Glutamatergic neuron (in vitro differentiated cells): Measurements from ENCODE around the gene ADGRD1. TPM values are rescaled to one million over a fixed set of nuclear protein-coding genes. Genes with fewer than 3 reads are reported as not detected.

Source experiments
- DNase-seq: peaks from one replicate; pipeline ENCODE4 v3.0.0; 2022
- H3K27ac Mint-ChIP-seq: one replicate; pipeline ENCODE4 v1.8.0; 2020; ENCODE audit warnings: mild to moderate bottlenecking, mixed read lengths, inconsistent platforms; ENCODE audit not compliant: unreplicated experiment
- H3K27me3 Mint-ChIP-seq: one replicate; pipeline ENCODE4 v1.8.0; 2020; ENCODE audit warnings: mild to moderate bottlenecking, moderate library complexity, mixed read lengths, inconsistent platforms; ENCODE audit not compliant: unreplicated experiment
- H3K36me3 Mint-ChIP-seq: one replicate; pipeline ENCODE4 v1.8.0; 2020; ENCODE audit warnings: mild to moderate bottlenecking, mixed read lengths, inconsistent platforms; ENCODE audit not compliant: unreplicated experiment
- H3K4me1 Mint-ChIP-seq: one replicate; pipeline ENCODE4 v1.8.0; 2020; ENCODE audit warnings: mild to moderate bottlenecking, low read depth, mixed read lengths, inconsistent platforms; ENCODE audit not compliant: unreplicated experiment
- H3K4me3 Mint-ChIP-seq: one replicate; pipeline ENCODE4 v1.8.0; 2020; ENCODE audit warnings: mild to moderate bottlenecking, mixed read lengths, inconsistent platforms; ENCODE audit not compliant: unreplicated experiment
- H3K9me3 Mint-ChIP-seq: one replicate; pipeline ENCODE4 v1.8.0; 2020; ENCODE audit warnings: mild to moderate bottlenecking, moderate library complexity, mixed read lengths, inconsistent platforms; ENCODE audit not compliant: unreplicated experiment
- total RNA-seq: library from RNA; stranded (reverse); fragmentation: NEBNext Ultra II Directional; extraction: Animal tissue kit (Norgen Biotek cat#: 25700); gene quantifications from one replicate; pipeline ENCODE4 v1.2.1, GENCODE V29; 2021; ENCODE audit not compliant: unreplicated experiment
- TF ChIP-seq, protein P1 (sequence below): fragments of 200-600 bp; sonication (generic); IDR thresholded peaks from one replicate; pipeline ENCODE4 v1.5.0; 2021; ENCODE audit not compliant: partially characterized antibody, unreplicated experiment

Gene ADGRD1
- total RNA-seq, 1 donor from 2014 or later = 0.96 TPM

- peaks cover 1% of the 10 kb centered on the region for H3K9me3 Mint-ChIP-seq
- H3K36me3 Mint-ChIP-seq = no peaks in the 10 kb centered on the region
- TF ChIP-seq, protein P1, sequence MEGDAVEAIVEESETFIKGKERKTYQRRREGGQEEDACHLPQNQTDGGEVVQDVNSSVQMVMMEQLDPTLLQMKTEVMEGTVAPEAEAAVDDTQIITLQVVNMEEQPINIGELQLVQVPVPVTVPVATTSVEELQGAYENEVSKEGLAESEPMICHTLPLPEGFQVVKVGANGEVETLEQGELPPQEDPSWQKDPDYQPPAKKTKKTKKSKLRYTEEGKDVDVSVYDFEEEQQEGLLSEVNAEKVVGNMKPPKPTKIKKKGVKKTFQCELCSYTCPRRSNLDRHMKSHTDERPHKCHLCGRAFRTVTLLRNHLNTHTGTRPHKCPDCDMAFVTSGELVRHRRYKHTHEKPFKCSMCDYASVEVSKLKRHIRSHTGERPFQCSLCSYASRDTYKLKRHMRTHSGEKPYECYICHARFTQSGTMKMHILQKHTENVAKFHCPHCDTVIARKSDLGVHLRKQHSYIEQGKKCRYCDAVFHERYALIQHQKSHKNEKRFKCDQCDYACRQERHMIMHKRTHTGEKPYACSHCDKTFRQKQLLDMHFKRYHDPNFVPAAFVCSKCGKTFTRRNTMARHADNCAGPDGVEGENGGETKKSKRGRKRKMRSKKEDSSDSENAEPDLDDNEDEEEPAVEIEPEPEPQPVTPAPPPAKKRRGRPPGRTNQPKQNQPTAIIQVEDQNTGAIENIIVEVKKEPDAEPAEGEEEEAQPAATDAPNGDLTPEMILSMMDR = no peak
- DNase-seq = no peak
- H3K4me3 Mint-ChIP-seq = no peak overlapping the region
- peaks cover 4% of the 10 kb centered on the region for H3K27me3 Mint-ChIP-seq
- peaks cover 23% of the 10 kb centered on the region for H3K4me1 Mint-ChIP-seq
- no peak overlapping the region for H3K27ac Mint-ChIP-seq
Observed at GRCh38 chr12:131140069-131140435, 186.3 kb downstream of the ADGRD1 start.

DNA sequence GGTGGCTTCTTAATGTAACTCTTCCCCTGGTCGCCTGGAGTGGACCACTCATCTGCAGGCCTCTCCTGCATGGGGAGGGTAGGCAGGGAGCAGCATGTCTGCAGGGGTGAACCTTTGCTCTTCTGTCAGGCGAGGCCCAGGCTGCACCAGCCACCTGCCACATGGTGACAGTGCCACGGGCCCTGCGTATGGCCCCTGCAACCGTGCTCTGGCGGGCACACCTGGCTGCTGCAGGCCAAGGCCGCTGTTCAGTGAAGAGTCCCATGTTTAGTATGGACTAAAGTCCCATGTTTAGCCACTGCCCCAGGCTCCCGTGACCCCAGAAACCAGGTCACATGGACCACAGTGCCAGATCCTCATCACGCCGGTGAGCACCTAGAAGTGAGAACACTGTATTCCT, 187.0 kb downstream of the ADGRD1 start:
- TF ChIP-seq, protein P1 = no peak
- no peak overlapping the region for H3K4me3 Mint-ChIP-seq
- peaks cover 1% of the 10 kb centered on the region for H3K9me3 Mint-ChIP-seq

GRCh38 chr12:131141514-131141913, 187.8 kb downstream of the ADGRD1 start:
- H3K9me3 Mint-ChIP-seq = peaks cover 1% of the 10 kb centered on the region
- H3K36me3 Mint-ChIP-seq = no peaks in the 10 kb centered on the region
- H3K27ac Mint-ChIP-seq = no peak overlapping the region
- no peak overlapping the region for H3K4me3 Mint-ChIP-seq
- TF ChIP-seq, protein P1 = no peak
- peaks cover 23% of the 10 kb centered on the region for H3K4me1 Mint-ChIP-seq
- DNase-seq = no peak
- peaks cover 4% of the 10 kb centered on the region for H3K27me3 Mint-ChIP-seq

More for the DNA sequence above, 187.0 kb downstream of the ADGRD1 start:
- no peak overlapping the region for H3K27ac Mint-ChIP-seq
- DNase-seq = no peak
- H3K4me1 Mint-ChIP-seq = peaks cover 23% of the 10 kb centered on the region
- H3K27me3 Mint-ChIP-seq = peaks cover 4% of the 10 kb centered on the region
- no peaks in the 10 kb centered on the region for H3K36me3 Mint-ChIP-seq

- Mint-ChIP-seq H3K27me3 (peaks cover 3% of the 10 kb centered on the region), H3K36me3 (no peaks in the 10 kb centered on the region), H3K27ac (no peak overlapping the region), H3K4me1 (peaks cover 17% of the 10 kb centered on the region), H3K9me3 (peaks cover 1% of the 10 kb centered on the region), H3K4me3 (peak overlapping the region; percentile 30)
- no peak for DNase-seq
- TF ChIP-seq, protein P1 = no peak
Observed at GRCh38 chr12:131142891-131143657, 189.4 kb downstream of the ADGRD1 start.

GRCh38 chr12:131146173-131146675, 192.5 kb downstream of the ADGRD1 start:
- TF ChIP-seq, protein P1 = no peak
- DNase-seq = no peak
- H3K27me3 Mint-ChIP-seq = peaks cover 3% of the 10 kb centered on the region
- H3K27ac Mint-ChIP-seq = no peak overlapping the region
- H3K4me3 Mint-ChIP-seq = no peak overlapping the region
- peaks cover 5% of the 10 kb centered on the region for H3K36me3 Mint-ChIP-seq
- peaks cover 3% of the 10 kb centered on the region for H3K9me3 Mint-ChIP-seq
- peaks cover 14% of the 10 kb centered on the region for H3K4me1 Mint-ChIP-seq
